Cerebellar nuclear complex (tissue), 1 donor: ENCODE results near the gene WWC2.

ENCODE experiments used
- DNase-seq, 2 experiments: peaks; one replicate each; lab custom pipeline; 2025; lab: John Stamatoyannopoulos, UW

The WWC2 gene

DNA sequence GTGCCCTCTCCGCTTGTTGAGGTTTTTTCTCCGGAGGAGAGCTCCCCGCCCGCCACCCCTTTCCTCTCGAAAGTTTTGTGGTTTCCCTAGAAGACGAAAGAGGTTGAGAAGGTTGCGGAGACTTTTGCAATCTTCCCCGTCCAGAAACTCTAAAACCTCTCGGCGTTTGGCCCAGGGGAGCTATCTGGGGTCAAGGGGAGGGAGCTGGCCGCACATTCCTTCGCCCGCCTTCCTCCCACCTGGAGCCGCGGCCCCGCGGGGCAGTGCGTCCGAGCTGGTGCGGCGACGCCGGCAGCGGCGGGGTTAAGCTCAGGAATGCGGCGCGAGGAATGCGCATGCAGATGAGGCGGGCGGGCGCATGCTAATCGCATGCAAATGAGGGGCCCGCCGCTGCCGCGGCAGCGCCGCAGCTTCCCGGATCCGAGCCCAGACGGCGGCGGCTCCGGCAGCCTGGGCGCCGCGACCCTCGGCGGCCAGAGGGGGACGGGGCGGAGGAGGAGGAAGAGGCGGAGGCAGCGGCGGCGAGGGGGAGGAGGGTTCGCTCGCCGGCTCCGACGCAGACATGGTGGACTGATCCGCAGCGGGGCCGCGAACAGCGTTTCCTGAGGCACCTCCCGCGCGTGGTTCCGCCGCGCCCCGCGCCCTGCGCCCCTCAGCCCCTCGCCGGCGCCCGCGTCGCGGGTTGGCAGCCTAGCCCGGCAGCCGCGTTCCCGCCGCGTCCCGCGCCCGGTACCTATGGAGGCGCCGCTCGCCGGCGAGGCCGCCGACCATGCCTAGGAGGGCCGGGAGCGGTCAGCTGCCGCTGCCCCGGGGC, at the start of gene WWC2:
TSS of gene WWC2 (plus strand) at position 535 of the 814 bp plus-strand sequence. CDS start at position 770, 235 bp downstream.
- DNase-seq, result no peak

DNA sequence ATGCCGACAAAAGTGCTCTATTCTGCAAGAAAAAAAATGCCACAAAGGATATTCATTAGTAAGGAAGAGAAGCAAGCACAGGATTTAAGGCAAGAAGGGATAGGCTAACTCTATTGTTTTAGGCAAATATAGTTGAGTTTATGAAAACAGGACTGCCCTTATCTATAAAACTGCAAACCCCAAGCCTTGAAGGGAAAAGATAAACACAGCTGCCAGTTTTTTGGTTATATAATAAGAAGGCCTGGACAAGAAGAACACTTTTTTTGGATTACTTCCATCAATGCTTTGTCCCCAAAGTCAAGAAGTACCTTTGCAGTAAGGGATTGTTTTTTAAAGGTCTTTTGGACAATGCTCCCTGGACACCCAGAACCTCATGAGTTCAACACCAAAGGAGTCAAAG, 45.4 kb upstream of the WWC2 start:
- DNase-seq, result no peak

DNA sequence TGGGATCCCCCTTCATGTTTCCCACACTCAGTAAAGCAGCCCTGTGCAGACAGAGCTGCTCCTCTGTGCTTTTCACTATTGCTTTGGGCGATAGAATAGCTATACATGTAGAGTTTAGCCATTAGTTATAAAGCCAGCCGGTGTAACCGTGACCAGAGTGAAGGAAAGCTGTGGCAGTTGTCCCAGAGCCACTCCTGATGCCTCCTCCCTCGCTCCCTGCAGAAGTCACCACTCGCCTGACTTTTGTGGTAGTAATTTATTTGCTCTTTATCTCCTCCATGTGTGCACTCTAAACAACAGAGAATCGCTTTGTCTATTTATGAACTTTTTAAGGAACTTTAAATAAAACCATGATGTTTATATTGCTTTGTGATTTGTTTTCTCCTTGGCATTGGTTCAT, 41.8 kb upstream of the WWC2 start:
- no peak for DNase-seq

DNA sequence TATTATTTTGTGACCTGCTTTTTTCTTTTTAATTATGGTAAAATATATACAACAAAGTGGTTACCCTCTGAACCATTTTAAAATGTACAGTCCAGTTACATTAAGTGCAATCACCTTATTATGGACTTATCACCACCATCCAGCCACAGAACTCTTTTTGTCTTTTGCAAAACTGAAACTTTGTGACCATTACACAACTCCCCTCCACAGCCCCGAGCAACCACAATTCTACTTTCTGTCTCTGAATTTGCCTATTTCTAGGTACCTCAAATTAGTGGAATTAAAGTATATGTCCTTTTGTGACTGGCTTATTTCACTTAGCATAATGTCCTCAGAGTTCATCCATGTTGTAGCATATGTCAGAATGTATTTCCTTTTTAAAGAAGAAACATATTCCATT, 39.3 kb upstream of the WWC2 start:
- no peak for DNase-seq

DNA sequence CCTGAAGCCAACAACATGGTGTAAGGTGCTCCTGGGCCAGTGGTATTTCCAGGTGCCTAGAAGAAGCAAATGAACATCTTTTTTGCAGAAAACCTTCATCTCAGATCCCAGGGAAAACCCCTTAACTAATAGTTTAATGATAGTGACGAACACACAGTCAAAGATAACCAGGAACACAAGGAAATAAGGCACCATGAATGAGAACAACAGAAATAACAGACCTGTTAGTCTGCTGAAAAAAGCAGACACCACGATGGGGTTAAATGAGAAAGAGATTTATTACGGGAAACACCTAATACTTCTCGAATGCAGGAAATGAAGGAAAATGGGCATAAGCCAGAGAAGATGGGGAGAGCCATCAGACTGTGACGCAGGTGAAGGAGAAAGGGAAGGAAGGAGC, 30.6 kb upstream of the WWC2 start:
- DNase-seq, result no peak

- no peak for DNase-seq
These were observed 27.8 kb upstream of the WWC2 start for GRCh38 chr4:183071222-183071621.

DNA sequence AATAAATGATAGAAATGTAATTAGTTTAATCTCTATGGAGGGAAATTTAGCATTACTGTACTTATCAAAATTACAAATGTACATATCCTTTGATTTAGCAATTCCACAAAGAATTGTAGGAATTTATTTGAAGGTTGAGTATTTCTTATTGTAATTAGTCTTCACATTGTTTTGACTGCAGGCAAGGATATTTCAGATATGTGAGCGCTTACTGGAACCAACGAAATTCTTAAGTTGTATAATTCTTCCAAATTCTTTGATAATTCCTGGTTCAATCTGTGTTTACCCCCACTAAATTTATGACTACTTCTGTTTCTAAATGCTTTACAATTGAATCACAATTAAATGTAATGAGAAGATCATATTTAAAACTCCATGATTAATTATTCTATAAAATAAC, 26.9 kb upstream of the WWC2 start:
- DNase-seq, result no peak

GRCh38 chr4:183073838-183074145, 25.3 kb upstream of the WWC2 start:
- no peak for DNase-seq

GRCh38 chr4:183074288-183074990, 24.6 kb upstream of the WWC2 start:
- no peak for DNase-seq

- no peak for DNase-seq
These were observed 20.4 kb upstream of the WWC2 start for GRCh38 chr4:183078634-183079033.

DNA sequence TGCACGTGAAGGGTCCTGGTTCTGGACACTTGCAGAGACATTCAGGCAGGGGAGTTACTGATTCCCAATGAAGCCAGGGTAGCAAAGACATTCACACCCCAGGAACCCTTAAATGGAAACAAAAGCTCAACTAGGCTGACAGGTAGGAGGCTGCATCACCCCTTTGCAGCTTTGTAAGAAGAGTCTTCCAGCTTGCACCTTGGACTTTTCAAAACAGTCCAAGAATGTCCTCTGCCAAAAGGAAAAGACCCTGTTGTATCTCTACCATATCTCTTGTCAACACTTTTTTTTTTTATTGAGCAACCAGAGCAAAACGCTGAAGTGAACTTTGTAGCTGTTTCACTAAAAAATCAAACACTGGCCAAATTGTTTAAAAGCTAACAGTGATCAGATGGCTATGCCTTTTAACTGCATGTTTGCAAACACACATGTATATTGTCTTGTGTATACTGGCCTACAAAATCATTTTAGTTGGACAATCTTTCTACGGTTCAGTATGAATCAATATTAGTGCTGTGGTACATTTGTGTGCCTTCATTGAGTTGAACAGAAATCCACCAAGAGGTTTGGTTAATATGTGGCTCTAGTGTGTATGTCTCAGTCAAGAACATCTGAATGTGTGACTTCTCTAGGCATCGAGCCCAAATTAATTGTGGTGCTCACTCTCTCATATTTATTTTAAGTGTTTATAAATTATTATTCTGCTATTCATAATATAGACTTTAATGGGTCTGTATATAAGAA, 18.5 kb upstream of the WWC2 start:
- no peak for DNase-seq

DNA sequence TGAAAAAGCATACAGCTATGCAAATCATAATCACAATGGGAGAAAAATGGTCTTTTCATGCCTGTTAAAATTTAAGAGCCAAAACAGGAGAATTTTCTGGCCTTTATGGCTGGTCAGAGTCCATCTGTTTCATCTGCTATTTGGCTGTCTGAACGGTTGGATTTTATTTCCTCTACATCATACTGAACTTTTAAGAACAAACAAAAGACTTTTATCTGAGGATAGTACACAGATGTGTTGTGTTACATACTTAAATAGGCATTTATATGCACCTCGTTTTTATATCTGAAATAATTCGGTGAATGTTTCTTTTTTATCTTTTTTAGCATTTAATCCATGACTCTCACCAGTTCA, 18.0 kb upstream of the WWC2 start:
- no peak for DNase-seq

DNA sequence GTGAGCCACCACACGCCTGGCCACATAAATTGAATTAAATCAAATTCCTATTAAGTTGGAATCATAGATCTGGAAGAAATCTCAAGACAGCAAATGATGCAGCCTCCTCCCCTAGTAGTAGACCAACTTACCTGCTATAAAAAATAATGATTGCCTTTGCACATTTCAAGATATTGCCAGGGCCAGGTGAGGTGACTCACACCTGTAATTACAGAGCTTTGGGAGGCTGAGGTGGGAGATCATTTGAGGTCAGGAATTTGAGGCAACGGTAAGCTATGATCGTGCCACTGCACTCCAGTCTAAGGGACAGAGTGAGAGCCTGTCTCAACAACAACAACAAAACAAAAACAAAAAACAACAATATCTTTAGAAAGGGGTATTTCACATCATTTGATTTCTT, 17.0 kb upstream of the WWC2 start:
- DNase-seq, result no peak

GRCh38 chr4:183094393-183095198, 4.5 kb upstream of the WWC2 start:
- DNase-seq, result no peak

GRCh38 chr4:183095199-183095512, 3.9 kb upstream of the WWC2 start:
- no peak for DNase-seq

DNA sequence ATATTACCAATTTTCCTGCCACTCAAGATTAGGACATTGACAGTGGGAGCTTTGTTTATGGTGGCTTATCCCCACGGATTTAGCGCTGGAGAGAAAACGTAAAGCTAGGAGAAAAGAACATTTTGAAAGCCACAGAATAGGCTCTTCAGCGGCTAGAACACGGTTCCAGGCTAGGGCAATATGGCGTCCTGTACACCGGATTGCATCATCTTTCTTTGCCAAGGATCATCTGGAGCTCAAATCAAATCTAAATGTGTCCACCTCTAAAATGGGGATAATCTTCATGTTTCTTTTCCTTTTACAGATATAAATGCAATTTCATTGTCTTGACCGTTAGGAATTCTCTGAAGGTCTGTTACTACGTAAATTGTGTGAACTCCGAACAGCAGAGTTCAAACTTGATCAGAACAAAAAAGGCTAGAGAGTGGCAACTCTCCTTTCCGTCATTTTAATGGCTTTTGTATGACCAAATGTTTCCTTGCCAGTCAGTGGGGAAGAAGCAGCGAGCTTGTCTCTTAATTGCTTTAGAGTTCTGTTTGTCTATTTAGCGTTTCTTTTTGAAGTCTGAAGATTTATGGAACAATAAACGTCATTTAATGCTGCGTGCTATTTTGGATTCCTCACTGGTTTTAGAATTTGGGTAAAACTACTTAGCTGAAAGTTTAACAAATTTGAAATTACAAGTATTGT, 2.6 kb upstream of the WWC2 start:
- no peak for DNase-seq

GRCh38 chr4:183097231-183098018, 1.6 kb upstream of the WWC2 start:
- DNase-seq, result no peak

DNA sequence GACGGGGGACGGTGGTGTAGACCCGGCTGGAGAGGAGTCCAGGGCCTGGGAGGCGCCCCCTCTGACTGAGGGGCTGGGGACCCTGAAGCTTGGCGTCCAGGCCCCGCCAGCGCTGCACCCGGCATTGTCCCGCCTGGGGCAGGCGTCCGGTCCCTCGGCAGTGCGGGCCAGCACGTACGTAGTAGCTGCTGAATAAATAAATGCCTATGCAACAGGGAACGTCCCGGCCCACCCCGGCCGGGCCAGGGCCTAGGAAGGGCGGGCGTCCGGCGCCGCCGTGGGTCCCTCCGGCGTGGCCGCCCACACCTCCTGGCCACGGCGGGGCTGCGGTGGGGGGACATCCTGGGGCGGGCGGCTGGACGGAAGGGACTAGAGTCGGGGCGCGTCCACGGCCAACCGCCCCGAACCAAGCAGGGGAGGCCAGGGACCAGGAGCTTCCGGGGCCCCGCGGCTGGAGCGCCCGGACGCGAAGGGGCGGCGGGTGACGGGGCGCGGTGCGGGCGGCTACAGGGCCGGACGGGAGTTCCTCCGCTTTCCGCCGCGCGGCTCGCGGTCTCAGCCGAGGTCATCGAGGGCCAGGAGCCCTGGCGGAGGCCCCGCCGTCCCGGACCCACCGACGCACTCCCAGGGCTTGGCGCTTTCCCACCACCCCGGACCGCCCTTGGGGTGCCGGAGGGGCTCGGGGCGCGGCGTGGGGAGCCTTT, 886 bp upstream of the WWC2 start:
- no peak for DNase-seq

GRCh38 chr4:183099537-183100297, 660 bp downstream of the WWC2 start:
- no peak for DNase-seq

- no peak for DNase-seq
These were observed 1.2 kb downstream of the WWC2 start for GRCh38 chr4:183100298-183100599.
